Body of pancreas (tissue), 4 donors: ENCODE results near the gene CLEC17A. TPM values are rescaled to one million over a fixed set of nuclear protein-coding genes. Genes with fewer than 3 reads are reported as not detected.
A peak's percentile ranks its signal among the peaks of the same experiment; 100 is the strongest.

Experiments
- ATAC-seq: fragments of 150-250 bp; one replicate; pipeline ENCODE4 v1.9.1; 2016
- DNase-seq, 4 donors: peaks; one replicate each; pipeline ENCODE4 v3.0.0-alpha.2; 2019
- H3K27ac ChIP-seq, 4 donors: fragments of 200-600 bp; sonication (generic); 1 replicate in 3 of 4; 2 replicates in 1 of 4; pipeline versions ENCODE4 v1.5.1 to v1.6.1; 2016 to 2019; ENCODE audit warnings: mild to moderate bottlenecking in 1 of 4, mixed read lengths in 1 of 4, moderate library complexity in 1 of 4
- H3K27me3 ChIP-seq, 2 donors: fragments of 200-600 bp; sonication (generic); one replicate each; pipeline ENCODE4 v1.6.0; 2016; ENCODE audit warnings: mild to moderate bottlenecking in 1 of 2
- H3K36me3 ChIP-seq, 2 donors: fragments of 200-600 bp; sonication (generic); replicated peaks in 1 of 2; 2 replicates each; pipeline ENCODE4 v1.5.1; 2016; ENCODE audit warnings: low read depth in 2 of 2; ENCODE audit not compliant: insufficient read depth in 1 of 2
- H3K4me1 ChIP-seq: fragments of 200-600 bp; sonication (generic); one replicate; pipeline ENCODE4 v1.6.0; 2016
- H3K4me3 ChIP-seq, 2 donors: fragments of 200-600 bp; sonication (generic); 1 replicate in 1 of 2; 2 replicates in 1 of 2; pipeline ENCODE4 v1.5.1; 2016 to 2019
- H3K9me3 ChIP-seq, 3 donors: fragments of 200-600 bp; sonication (generic); 1 replicate in 2 of 3; 2 replicates in 1 of 3; pipeline ENCODE4 v1.5.1; 2016
- POLR2A ChIP-seq, 3 donors: fragments of 450-650 bp; IDR thresholded peaks; one replicate each; pipeline ENCODE4 v1.6.1; 2016; ENCODE audit warnings: antibody characterized with exemption in 3 of 3, mild to moderate bottlenecking in 2 of 3
- WGBS, 2 donors: methylation state at CpG; one replicate each; pipeline ENCODE4 v1.1.5; 2017; 5-methylcytosine and 5-hydroxymethylcytosine counted together
- intact Hi-C: fragments of 100-400 bp; cut with DNase I; formaldehyde crosslinking; loops from one replicate; pipeline ENCODE4 v1.15.1; 2023
- total RNA-seq, 2 donors: library from RNA; depleted of rRNA; stranded (reverse); fragments of >200 nt; gene quantifications; one replicate each; pipeline ENCODE4 v1.1.0, GENCODE V29; 2016
- TF ChIP-seq, protein P1 (sequence below), 7 experiments: fragments of 450-650 bp in 4 of 7; fragments of 200-600 bp in 3 of 7; sonication (generic) in 3 of 7; IDR thresholded peaks; one replicate each; pipeline ENCODE4 v1.5.1; 2016 to 2019; ENCODE audit warnings: antibody characterized with exemption in 7 of 7

The CLEC17A gene
- total RNA-seq, 2 donors from 2014 or later: not detected

DNA sequence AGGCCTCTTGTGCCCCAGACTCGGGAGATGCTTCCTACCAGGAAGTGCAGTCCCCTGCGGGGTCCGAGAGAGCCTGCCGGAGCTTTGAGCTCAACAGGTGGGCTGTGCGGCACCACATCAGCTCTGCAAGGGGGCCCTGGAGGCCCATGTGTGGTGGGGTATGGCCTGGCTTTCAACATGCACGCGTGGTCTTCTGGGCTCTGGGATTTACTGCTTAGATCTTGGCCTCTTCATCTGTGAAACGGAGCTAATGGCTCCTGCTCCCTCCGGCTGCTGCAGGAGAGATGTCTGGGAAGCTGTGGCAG lies 29.0 kb upstream of the CLEC17A start:
- DNase-seq: no peak
- 79% methylated on average over 9 of the region's 9 CpGs; no CpG with 5 or more reads in 1 of the 2 donors for WGBS, 2 donors
- ATAC-seq: no peak

DNA sequence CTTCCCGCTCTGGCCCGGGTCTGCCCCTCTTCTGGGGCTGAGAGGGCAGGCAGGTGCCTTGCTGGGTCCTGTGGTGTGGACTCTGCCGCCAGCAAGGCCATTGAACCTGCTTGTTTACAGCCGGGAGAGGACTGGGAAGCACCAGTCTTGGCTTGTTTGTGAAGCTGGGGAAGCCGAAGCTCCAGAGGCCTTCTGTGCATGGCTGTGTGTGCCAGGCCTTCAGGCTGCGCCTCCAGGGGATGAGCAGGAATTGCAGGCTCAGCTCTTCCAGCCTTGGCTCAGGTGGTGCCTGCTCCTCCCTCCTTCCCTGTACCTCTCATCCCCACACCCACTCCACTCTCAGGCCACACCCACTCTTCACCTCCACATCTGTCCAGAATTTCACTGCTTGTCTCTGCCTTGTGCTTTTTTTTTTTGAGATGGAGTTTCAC lies 28.5 kb upstream of the CLEC17A start:
- DNase-seq (peak in 3 of 4 donors; percentile 20 to 35 (median 30)), ATAC-seq (no peak)
- Histone ChIP-seq H3K27me3 (no peaks in the 10 kb centered on the region), H3K9me3 (no peaks in the 10 kb centered on the region), H3K4me3 (no peak overlapping the region), H3K27ac (peak overlapping the region in 1 of 4 donors; percentile 12), H3K36me3 (no peaks in the 10 kb centered on the region), H3K4me1 (peaks cover 10% of the 10 kb centered on the region)
- 60 to 73% methylated on average over 4 to 6 of the region's 6 CpGs for WGBS, 2 donors
- no peak for TF ChIP-seq POLR2A (IDR thresholded peaks at IDR 0.05)
- TF ChIP-seq, protein P1, sequence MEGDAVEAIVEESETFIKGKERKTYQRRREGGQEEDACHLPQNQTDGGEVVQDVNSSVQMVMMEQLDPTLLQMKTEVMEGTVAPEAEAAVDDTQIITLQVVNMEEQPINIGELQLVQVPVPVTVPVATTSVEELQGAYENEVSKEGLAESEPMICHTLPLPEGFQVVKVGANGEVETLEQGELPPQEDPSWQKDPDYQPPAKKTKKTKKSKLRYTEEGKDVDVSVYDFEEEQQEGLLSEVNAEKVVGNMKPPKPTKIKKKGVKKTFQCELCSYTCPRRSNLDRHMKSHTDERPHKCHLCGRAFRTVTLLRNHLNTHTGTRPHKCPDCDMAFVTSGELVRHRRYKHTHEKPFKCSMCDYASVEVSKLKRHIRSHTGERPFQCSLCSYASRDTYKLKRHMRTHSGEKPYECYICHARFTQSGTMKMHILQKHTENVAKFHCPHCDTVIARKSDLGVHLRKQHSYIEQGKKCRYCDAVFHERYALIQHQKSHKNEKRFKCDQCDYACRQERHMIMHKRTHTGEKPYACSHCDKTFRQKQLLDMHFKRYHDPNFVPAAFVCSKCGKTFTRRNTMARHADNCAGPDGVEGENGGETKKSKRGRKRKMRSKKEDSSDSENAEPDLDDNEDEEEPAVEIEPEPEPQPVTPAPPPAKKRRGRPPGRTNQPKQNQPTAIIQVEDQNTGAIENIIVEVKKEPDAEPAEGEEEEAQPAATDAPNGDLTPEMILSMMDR (IDR thresholded peaks at IDR 0.05): no peak
- intact Hi-C loops: no loop called here

More for the DNA sequence above, 29.0 kb upstream of the CLEC17A start:
- Histone ChIP-seq H3K27ac (peak overlapping the region in 1 of 4 donors; percentile 12), H3K4me3 (no peak overlapping the region), H3K4me1 (peaks cover 10% of the 10 kb centered on the region), H3K36me3 (no peaks in the 10 kb centered on the region), H3K9me3 (no peaks in the 10 kb centered on the region), H3K27me3 (no peaks in the 10 kb centered on the region)
- intact Hi-C loops: no loop called here
- TF ChIP-seq POLR2A (IDR thresholded peaks at IDR 0.05): no peak
- TF ChIP-seq, protein P1 (IDR thresholded peaks at IDR 0.05): no peak

DNA sequence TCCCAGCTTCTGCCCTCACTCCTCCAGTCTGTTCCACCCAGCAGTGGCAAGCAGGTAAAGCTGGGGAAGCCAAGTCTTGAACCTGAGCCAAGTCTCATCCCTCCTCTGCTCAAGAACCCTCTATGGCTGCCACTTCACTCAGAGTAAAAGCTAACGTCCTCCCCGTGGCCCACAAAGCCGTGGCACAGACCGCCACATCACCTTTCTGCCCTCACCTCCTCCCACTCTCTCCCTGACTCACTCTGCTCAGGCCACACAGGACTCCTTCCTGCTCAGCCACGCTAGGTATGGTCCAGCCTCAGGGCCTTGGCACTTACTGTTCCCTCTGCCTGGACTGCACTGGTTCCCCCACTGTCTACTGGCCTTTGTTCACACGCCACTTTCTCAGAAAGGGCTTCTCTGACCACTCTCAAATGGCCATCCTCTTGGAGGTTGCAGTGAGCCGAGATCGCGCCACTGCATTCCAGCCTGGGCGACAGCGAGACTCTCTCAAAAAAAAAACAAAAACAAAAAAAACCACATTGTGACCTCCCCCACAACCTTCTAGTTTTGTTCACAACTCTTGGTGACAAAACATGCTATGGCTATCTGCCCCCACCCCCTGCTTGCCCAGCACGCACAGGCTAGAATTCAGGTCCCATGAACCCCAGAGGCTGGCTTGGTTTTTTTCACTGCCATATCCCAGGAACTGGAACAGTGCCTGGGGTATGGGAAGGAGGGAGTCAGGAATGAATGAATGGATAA lies 26.8 kb upstream of the CLEC17A start:
- DNase-seq (no peak), ATAC-seq (peak; percentile 16)
- H3K4me3 ChIP-seq: no peak overlapping the region
- H3K9me3 ChIP-seq: no peaks in the 10 kb centered on the region
- no peaks in the 10 kb centered on the region for H3K27me3 ChIP-seq
- no peak for TF ChIP-seq POLR2A (IDR thresholded peaks at IDR 0.05)
- TF ChIP-seq, protein P1 (IDR thresholded peaks at IDR 0.05): no peak
- WGBS, 2 donors: 83 to 89% methylated on average over 11 to 12 of the region's 12 CpGs
- H3K4me1 ChIP-seq: peaks cover 10% of the 10 kb centered on the region
- intact Hi-C loops: no loop called here
- H3K27ac ChIP-seq: no peak overlapping the region
- H3K36me3 ChIP-seq: no peaks in the 10 kb centered on the region

DNA sequence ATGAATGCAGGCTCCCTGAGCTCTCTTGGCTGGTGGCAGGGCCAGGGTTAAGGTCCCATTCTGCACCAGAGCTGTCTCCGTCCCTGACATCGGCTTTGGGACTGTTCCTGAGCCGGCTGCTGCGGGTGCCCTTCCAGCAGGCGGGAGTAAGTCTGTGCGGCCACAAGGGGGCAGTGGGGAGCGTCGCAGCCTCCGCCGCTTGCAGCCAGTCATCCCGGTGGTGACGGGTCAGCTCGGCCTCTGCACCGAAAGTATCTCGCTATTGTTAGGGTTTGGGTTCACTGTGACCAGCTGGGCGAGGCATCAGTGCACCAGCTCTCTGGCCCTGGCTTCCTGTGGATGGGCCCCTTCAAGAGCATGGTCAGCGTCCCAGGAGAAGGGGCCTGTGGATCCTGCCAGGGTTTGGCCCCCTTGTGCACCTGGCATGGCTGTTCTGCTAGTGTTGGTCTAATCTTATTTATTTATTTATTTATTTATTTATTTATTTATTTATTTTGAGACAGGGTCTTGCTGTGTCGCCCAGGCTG lies 26.2 kb upstream of the CLEC17A start:
- WGBS, 2 donors: 10 to 50% methylated on average over 3 to 18 of the region's 18 CpGs
- intact Hi-C loops: no loop called here
- Histone ChIP-seq H3K9me3 (no peaks in the 10 kb centered on the region), H3K27ac (no peak overlapping the region), H3K4me3 (no peak overlapping the region), H3K36me3 (no peaks in the 10 kb centered on the region), H3K27me3 (no peaks in the 10 kb centered on the region), H3K4me1 (peaks cover 15% of the 10 kb centered on the region)
- no peak for TF ChIP-seq POLR2A (IDR thresholded peaks at IDR 0.05)
- TF ChIP-seq, protein P1 (IDR thresholded peaks at IDR 0.05): peak; percentile 79 to 95 (median 85)
- ATAC-seq (peak; percentile 83), DNase-seq (peak; percentile 71 to 76 (median 74))
